GM19023 (cell line): Measurements from ENCODE around the gene CEBPG.

Experiments used
- ATAC-seq: cut with Tn5 transposase; IDR thresholded peaks from one replicate; pipeline ENCODE4 v1.9.1; 2021; ENCODE audit warnings: mild to moderate bottlenecking, moderate library complexity; ENCODE audit not compliant: unreplicated experiment

The CEBPG gene

DNA sequence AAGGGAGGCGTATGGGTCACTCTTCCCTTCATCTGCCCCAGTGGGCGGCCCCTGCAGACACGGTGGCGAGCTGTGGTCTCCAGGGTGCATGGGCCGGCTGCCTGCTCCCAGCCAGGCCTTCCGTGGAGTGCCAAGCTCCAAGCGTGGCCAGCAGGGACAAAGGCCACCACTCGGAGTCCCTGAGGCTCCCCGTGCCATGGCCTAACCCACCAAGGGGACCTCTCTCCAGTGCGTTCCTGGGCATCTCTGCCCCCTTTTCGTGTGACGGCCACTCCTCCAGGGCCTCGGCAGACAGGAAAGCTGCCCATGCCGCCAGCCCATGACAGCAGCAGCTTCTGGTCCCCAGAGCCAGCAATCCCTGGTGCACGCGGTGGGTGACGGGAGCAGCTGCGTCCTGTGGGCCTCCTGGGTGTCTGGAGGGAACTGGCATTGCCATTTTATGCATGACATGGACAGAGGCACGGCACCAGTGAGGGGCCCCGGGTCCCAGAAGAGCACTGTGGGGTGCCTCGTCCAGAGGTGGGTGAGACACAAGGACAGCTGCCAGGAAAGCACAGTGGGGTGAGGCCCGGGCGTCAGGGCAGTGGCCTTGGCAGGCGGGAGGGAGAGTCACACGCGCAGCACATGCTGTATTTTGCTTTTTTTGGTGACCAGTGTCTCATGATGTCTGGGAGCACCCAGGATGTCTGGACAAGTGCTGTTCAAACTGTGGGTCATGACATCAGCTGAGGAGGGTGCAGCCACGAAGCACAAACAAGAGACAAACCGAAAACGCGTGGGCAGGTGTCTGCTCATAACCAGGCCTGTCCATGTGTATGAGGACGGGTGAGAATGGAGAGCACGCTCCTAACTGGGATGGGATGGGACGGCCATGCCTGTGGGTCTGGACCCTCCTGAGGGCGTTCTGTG, 32.3 kb downstream of the CEBPG start:
- ATAC-seq, result no peak

DNA sequence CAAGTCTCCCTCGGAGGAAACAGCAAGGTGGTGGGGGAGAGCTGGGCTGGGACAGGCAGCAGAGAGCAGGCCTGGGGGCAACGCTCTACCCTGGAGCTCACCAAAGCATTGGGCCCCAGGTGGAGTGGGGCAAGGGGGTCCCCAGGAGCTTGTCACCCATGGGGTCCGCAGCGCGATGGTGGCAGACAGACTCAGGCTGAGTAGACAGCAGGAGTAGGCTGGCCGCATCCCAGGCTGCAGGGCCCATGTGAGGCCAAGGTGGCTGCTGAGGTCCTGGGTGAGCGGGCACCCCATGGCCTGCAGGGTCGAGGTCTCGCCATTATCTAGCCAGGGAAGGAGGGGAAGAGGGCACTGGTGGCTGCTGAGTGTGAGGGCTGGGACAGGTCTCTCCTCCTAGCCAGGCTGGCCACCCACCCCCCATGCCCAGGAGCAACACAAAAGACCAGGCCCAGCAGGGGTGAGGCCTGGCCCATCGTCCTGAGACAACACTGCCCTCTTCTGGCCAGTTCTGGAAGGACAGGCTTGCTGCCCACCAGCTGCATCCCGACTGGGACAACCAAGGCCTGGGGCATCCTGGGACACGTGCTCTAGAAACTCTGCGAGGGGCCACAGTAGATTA, 33.1 kb downstream of the CEBPG start:
- peak; percentile 51 for ATAC-seq

DNA sequence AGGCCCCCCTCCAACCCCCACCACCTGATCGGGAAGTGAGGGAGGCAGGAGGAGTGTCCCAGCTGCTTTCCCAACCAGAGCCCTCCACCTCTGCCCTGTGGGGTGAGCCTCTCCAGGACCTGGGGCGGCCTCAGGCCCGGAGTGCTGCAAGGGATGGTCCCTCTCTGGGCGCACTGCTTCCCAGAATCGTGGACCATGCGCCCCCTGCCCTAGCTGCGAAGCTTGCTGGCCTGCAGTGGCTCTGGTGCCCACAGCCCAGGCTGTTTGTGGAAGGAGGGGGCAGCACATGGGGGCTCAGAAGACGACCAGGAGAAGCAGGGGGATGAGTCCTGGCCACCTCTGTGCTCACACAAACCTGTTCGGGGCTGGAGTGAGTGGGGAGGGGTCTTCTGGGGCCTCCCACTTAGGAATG, 33.6 kb downstream of the CEBPG start:
- no peak for ATAC-seq

DNA sequence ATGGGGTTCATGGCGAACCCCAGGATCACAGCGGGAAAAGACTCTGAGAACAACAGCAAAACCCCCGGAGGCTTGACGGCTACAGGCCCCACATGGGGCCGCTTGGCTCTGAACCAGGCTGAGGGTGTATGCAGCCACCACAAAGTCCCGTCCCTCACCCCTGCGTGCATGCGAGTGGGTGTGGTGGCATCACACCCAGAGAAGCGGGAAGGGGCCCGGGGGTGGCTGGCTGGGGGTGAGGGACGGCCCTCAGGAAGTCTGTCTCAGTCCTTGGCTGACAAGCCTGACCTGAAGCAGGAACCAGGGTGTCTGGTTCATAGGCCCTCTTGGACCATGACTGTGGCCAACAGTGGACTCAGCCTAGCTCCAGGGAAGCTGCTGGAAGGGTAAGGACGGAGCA, 34.2 kb downstream of the CEBPG start:
- no peak for ATAC-seq

DNA sequence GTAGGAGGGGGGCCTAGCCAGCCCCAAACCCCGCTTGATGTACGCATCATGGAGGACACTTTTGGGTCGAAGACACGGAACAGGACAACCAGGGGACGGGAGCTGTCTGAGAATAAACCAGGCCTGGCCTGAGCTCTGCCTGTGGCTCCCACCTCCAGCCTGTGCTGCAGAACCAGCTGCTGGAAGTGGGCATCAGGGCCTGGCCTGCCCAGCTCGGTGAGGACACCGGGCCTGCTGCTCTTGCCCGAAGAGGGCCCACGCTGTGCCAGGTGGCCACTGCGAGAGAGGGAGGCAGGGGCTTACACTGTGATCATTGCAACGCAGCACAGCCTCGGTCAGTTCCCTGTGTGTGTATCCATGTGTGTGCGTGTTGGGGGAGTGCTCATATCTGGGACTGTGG, 34.6 kb downstream of the CEBPG start:
- no peak for ATAC-seq

DNA sequence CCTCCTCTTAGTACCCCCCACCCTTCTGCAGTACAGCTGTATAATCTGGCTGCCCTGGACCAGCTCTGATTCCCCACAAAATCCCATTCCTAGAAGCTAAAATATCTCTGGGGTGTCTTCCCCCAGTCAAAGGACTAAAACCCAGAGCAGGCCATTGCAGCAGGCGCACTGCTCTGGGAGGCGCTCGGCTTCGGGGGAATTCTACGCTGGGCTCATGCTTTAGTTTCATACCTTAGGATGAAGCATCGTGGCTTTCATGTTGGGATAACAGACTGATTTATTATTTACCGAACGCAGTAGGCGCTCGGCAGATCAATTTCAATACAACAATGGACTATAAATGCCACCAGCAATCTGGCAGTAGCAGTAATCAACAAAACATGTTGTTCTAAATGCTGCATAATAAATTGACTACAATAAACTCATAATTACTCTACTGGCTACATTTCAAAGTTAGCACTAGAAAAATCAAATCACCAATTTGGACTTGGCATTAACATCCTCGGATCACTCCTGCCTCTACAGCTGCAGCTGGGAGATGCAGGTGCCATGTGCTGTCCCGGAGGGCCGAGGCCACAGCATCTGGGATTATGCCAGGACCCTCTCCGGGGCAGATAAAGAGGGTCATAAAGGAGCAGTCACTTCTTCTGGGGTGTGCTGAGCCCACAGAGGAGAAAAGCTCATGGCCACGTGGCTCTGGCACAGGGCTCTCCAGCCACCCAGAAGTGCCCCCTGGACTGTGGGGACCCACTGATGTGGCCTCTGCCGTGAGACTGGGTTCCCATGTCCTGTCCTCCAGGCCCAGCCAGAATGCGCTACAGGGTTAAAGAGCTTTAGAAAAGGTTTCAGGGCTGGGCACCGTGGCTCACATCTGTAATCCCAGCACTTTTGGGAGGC, 35.3 kb downstream of the CEBPG start:
- no peak for ATAC-seq

DNA sequence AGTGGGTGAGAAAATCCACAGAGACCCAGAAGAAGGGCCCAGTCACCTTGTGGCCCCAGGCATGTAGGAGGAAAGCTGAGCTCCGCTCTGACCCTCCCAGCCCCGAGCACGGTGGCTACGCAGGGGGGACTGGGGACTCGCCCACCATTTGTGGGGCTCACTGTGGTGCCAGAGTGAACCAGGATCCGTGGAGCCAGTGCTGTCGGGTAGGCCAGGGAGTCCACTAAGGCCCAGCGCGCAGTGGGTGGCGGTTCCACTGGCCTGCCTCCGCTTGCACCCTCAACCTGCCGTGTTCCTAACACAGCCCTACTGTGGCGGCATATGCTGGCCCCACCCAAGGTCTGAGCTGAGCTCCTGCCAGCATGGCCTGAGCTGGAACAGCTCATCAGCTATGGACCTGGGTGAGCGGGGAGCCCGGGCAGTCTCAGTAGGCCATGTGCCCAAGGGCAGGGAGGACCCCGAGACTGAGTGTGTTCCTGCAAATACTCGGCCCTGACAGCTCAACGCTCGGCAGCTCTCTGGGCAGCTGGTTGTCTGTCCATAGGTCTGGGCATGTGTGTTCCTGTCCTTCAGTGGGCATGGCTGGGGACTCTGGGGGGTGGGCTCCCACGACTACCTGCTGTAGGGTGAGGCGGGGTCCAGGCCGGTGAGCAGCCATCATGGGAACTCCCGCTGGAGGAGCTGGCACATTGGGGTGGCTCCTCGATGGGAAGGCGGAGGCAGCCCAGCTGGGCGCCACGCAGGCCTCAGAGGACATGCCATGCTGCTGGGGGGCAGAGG, 36.6 kb downstream of the CEBPG start:
- ATAC-seq, result no peak

DNA sequence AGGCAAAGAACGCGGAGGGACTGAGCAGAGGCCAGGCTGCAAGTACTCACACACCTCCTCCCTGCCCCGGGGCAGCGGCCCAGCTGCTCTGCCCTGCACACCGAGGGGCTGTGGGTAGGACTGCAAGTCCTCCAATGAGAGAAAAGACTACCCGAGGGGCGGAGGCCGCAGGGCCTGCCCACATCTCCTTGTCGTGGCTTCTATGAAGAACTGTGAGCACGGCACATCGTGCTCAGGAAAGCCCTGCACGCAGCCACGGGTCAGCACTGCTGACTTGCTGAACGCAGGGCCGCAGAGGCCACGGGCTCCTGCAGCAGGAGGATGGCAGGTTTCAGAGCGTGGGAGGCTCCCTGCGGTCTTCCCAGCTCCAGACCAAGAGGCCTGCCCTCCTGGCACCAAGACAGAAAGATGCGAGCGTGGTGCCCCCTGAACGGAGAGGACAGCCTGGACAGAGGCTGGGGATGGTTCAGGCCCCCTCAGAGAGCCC, 37.4 kb downstream of the CEBPG start:
- no peak for ATAC-seq

DNA sequence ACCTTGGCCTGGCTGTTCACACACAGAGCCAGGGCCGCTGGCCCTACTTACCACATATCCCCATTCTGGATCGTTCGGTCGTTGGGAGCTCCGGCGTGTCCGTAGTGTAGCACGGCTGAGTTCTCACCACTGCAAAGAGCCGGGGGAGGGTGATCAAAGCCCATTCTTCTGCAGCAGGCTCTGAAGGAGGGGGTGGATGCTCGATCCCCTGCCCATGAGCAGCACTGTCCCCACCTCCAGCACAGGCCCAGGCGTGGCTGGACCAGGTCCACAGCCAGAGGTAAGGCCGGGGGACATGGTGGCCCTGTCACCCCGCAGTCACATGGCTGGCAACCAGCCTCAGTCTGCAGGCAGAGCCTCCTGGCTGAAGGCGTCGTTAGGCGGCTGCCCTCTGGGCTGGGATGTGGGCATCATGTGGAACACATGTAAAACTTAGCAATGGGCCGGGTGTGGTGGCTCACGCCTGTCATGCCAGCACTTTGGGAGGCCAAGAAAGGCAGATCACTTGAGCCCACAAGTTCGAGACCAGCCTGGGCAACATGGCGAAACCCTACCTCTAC, 38.2 kb downstream of the CEBPG start:
- no peak for ATAC-seq

DNA sequence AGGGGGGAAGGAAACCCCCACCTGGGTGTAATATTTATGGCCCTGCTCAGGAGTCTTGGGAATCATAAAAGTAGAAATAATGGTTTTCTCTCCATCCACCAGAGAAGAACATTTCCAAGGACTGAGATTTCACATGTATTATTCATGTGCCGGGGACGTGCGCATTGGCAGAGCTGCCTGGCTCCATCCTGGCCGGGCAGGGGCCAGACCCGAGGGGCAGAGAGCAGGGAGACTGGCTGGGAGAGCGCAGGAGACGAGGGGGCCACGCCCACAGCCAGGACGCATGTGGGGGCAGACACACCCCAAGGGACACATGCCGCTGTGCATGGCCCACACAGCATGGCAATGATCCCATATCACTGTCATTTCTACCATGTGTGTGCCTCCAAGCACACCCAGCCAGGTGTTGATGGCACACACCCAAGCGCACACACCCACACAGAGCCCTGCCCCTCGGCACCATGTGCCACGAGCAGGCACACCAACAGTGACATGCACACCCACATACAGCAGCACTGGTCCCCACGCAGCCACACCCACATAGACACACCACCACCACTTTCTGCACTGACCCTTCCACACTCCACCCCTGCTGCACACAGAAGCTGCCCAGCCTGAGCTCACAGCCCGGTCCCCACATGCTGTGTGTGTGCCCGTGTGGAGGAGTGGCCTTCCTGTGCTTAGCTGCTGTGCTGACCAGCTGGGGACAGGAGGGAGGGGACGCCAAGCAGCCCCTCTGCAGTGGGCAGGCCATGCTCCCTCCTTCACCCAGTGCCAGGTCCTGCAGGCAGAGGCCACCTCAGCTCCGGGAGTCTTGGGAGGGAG, 39.3 kb downstream of the CEBPG start:
- no peak for ATAC-seq

DNA sequence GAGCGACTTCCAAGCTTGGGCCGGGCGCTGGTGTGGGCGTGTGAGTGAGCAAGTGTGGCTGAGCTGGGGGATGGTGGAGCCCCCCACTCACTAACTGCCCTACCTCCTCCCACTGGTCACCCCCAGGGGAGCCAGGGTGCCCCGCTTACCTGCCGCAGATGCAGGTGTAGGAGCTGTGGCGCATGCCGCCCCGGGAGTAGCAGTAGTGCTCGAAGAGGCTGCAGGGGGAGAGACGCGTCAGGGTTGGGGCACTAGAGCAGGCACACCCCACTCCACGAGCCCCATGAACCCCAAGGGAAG, 39.9 kb downstream of the CEBPG start:
- ATAC-seq, result no peak

DNA sequence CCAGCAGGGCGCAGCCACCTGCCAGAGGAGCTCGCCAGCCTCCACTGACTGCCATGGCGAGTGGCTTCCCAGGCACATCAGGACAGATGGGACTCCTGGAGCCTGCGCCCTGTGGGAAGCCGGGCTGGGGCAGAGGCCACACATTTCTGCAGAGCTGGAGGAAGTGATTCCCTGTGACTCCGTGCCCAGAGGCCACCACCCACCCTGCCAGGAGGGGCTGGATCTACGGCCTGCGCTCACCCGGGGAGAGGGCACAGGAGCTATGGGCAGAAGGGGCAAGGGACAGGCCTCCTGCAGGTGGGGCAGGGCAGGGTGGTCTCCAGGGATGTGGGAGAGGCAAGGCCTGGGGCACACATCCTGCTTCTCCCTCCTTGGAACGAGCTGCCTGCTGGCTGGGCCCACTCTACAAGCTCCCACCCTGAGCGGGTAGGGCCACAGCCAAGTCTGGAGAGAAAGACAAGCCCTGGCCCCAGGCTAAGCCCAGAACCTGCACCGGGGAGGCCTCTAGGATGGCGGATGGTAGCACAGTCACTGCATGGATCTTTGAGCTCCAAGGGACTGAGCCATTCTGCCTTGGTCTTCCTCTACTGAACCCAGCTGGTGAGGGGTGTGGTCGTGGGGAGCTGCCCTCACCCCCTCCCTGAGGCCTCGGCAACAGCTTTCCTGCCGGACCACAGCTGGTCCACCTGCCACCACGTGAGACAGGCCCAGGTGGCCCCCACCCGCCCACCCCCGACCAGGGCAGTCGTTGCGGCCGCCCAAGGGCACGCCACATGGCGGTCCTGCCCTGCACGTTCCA, 40.6 kb downstream of the CEBPG start:
- ATAC-seq, result no peak

DNA sequence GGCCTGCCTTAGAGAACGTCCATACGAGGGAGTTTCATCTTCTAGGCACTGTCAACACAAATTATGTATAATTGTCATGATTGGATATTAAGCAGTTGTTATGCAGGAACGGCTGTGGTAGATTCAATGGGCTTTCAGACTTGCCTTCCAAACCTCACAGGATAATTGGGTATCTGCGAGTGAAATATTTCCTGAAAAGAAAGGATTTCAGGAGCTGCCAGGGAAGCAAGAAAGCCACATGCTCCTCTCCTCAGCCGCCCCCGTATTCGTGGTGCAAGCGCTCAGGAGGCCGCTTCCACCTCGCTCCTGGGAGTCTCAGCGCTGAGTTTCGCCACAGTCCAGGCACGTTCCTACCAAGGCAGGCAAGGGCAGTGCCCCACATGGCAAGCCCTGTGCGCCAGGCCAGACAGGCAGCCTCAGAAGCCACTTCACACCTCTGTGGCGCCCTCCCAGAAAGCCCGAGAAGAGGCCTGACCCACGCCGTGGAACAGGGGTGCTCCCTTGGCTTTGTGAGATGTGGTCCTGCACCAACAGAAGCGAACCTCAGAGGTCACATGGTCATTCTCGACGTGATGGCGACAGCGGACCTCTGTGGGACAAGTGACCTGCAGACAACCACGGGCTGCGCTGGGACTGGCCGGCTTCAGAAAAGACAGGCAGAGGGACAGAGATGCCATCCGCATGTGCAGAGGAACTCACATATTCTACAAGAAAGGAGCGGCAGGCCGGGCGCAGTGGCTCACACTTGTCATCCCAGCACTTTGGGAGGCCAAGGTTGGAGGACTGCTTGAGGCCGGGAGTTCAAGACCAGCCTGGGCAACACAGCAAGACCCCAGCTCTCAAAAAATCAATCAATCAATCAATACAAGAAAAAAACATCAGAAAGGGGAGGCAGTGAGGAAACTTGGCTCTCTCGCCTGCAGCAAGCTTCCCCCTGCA, 41.4 kb downstream of the CEBPG start:
- no peak for ATAC-seq

DNA sequence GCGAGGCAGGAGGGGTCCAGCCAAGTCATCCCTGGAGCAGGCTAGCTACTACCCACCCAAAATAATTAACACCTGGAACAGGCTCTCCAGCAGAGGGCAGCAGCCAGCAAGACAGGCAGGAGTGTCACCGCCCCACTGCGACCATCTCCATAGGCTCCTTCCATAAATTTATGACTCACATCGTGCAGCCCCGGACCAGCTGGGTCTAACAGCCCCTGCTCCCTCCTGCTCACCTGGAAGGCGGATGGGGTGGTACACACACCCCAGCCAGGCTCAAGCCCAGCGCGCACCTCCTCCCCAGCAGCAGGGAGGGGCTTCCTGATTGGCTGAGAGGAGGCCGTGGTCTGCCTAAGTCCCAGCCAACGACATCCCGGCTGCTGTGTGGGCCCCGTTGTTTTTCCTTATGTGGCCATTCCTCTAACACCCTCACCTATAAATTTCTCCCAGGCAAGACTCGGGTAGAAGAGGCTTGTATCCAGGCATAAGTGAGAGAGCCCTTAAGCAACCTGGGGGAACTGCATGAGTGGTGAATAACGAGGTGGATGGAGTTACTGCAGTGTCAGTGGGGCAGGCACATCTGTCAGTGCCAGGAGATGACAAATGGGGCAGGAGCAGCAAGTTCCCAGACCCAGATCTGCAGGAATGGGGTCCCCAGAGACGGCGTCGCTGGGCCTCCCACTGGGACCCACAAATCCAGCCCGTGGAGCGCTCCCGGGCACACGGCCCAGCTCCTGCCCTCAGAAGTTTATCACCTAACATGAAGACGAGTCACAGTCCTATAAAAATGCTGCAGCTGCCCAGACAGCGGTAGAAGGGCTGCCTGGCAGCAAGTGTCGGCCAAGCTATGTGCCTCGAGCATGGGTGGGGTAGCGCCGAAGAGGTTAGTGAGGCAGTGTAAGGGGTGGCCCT, 43.1 kb downstream of the CEBPG start:
- no peak for ATAC-seq

DNA sequence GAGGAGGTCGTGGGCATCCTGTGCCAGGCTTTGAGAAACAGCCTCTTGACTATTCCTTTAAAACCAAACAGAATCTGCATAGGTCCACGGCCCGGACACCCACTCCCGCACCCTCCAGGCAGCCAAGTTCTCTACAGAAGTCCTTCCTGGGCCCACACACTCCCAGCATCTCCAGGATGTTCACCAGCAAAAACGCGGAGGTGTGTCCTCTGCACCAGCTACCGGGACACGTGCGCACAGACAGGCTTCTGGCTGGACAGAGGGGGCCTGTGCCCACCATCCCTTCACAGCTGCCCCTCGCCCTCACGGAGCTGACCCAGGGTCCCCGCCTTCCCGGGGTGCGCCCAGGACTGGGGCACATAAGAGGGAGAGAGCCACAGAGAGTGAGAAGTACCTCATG, 44.2 kb downstream of the CEBPG start:
- ATAC-seq, result no peak

DNA sequence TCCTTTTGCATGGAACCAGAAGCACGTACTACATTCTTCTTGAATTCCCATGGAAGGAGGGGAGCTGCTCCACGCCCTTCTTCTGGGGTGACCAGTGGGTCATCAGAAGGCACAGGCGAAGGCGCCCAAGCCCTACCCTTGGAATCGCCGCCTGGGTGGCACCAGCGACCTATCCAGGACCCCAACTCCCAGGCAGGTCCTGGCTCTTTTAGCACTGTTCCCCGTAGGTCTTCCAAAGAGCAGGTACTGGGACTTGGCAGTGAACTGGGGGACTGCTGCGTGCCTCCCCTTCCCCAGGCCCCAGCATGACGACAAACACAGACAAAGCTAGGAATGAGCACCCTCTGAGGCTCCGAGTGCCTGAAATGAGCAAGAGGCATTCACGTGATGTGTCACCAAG, 45.0 kb downstream of the CEBPG start:
- no peak for ATAC-seq
